K562 treated with DMSO at 1 percent for 4 hours (cell line): ENCODE measurements around the gene ANAPC16. TPM values are rescaled to one million over a fixed set of nuclear protein-coding genes. Genes with fewer than 3 reads are reported as not detected.

Experiments
- total RNA-seq: library from RNA; unstranded; fragments of 300-600 nt; gene quantifications from 2 replicates; pipeline ENCODE4 v1.2.3, GENCODE V29; 2022; ENCODE audit not compliant: insufficient read depth

Gene ANAPC16
- total RNA-seq = 115 and 123 TPM in 2 replicates

DNA sequence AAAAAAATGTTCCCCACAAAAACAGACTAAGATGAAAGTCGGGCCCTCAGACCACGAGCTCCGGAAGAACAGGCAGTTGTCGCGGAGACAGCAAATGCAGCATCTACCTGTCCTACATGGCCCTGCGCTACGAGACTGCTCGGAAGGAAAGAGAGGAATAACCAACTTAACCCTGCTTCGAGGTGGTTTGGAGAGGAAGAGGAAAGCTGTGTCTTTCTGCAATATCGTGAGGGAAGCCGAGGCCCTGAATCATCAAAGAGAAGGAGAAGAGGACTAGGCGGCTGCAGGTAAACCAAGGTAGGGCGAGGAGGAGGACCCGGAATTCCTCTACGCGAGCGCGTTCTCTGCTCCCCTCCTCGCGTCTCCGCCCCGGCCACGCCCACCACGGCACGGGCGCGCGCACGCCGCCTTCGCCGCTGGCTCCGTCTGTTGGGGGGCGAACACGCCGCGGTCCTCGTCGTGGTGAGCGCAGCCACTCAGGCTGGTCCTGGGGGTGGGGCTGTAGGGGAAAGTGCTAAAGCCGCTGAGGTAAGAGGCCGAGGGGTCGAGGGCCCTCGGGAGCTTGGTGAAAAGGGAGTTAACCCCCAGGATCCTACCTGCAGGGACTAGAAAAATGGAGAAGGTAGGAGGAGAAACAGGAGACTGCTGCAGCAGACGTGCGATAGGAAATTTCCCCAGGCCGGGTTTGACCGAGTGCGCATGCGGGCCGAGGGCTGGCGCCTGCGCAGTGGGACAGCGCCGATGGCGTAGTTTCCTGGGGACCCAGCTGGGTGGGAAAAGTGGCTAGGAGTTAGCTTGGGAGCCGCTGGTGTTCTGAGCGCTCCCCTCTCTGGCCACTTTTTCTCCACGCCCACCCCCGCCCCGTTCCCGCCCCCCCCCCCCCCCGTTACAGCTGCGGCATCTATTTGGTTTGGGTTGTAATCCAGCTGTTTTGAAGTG lies at the start of gene ANAPC16, which contains the start of gene ASCC1:
Gene ANAPC16, plus strand, starts transcription at position 402 of the 939 bp plus-strand sequence. CDS start 7,903 bp downstream, outside the sequence.
Gene ASCC1, minus strand, starts transcription at position 666 of the 939 bp plus-strand sequence. CDS start 2,978 bp downstream, outside the sequence.

DNA sequence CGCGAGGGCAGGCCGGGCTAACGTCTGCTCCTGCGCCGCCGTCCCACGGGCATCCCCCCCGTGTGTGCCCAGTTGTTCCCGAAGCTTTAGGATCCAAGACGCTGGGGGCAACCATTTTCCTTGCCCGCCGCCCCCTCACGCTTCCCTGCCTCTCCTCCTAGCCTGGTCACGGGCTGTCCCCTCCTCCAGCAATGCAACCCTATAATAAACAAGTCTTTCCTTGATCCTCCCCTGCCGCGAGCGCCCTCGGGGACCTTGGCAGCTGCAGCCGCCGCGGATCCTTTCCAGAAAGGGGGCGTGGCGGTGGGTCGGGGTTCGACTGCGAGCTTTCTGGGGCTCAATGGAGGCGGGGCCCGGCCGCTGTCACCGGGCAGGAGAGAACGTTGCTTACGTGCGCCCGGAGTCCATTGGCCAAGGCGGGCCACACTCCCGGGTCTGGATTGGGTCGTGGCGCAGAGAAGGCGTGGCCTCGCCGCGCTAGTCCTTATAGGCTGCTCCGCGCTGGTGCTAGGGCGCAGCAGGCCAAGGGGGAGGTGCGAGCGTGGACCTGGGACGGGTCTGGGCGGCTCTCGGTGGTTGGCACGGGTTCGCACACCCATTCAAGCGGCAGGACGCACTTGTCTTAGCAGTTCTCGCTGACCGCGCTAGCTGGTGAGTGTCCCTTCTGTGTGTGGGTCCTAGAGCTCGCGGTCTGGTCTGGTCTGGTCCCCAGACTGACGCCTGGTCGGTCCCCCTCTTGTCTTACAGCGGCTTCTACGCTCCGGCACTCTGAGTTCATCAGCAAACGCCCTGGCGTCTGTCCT lies 57.8 kb downstream of the ANAPC16 start, which contains the start of gene DDIT4:
Gene DDIT4, plus strand, starts transcription at position 515 of the 803 bp plus-strand sequence. CDS start 293 bp downstream, outside the sequence.

Other genes with a start within 250 kb of the ANAPC16 start
- gene SPOCK2, start 127.5 kb upstream of the ANAPC16 start, total RNA-seq = 2.6 and 3.2 TPM in 2 replicates
- 28.7 and 41.3 TPM in 2 replicates for gene ASCC1, start 264 bp downstream of the ANAPC16 start, total RNA-seq
- 470 and 477 TPM in 2 replicates for gene DDIT4, start 57.9 kb downstream of the ANAPC16 start, total RNA-seq
- 17.5 and 21.0 TPM in 2 replicates for gene DNAJB12, start 138.9 kb downstream of the ANAPC16 start, total RNA-seq